WERI-Rb-1 (cell line): Measurements from ENCODE around the gene GALNT11.

ENCODE experiments used
- DNase-seq: peaks from one replicate; pipeline ENCODE4 v3.0.0-alpha.2; 2020
- H3K27ac ChIP-seq: fragments of 250-450 bp; sonication (Bioruptor Pico); 2 replicates; pipeline ENCODE4 v1.5.1; 2020; ENCODE audit warnings: mild to moderate bottlenecking, moderate library complexity
- H3K27me3 ChIP-seq: fragments of 250-450 bp; sonication (Bioruptor Pico); 2 replicates; pipeline ENCODE4 v1.5.1; 2021; ENCODE audit warnings: mild to moderate bottlenecking, low read depth, moderate library complexity; ENCODE audit not compliant: insufficient read depth, severe bottlenecking
- H3K36me3 ChIP-seq: fragments of 250-450 bp; sonication (Bioruptor Pico); 2 replicates; pipeline ENCODE4 v1.5.1; 2020; ENCODE audit warnings: mild to moderate bottlenecking, moderate library complexity
- H3K4me3 ChIP-seq: 2 replicates; pipeline ENCODE4 v1.5.1; 2011; ENCODE audit warnings: low read depth, mild to moderate bottlenecking, control low read depth, low read length
- H3K9me3 ChIP-seq: fragments of 250-450 bp; sonication (Bioruptor Pico); 2 replicates; pipeline ENCODE4 v1.5.1; 2021; ENCODE audit warnings: mild to moderate bottlenecking, moderate library complexity; ENCODE audit not compliant: severe bottlenecking
- CTCF ChIP-seq: IDR thresholded peaks from 2 replicates; pipeline ENCODE4 v1.5.1; 2011; ENCODE audit warnings: low read depth, mild to moderate bottlenecking, control low read depth, inconsistent platforms, low read length

The GALNT11 gene

GRCh38 chr7:152130658-152131590 lies 105.5 kb downstream of the GALNT11 start:
- no peak for DNase-seq
- Histone ChIP-seq H3K27ac (no peak overlapping the region), H3K9me3 (no peaks in the 10 kb centered on the region), H3K36me3 (peaks cover 49% of the 10 kb centered on the region), H3K4me3 (no peak overlapping the region), H3K27me3 (no peaks in the 10 kb centered on the region)
- no peak for TF ChIP-seq CTCF

GRCh38 chr7:152131981-152132494 lies 106.6 kb downstream of the GALNT11 start:
- TF ChIP-seq CTCF = no peak
- no peak overlapping the region for H3K27ac ChIP-seq
- no peaks in the 10 kb centered on the region for H3K9me3 ChIP-seq
- H3K4me3 ChIP-seq = no peak overlapping the region
- no peak for DNase-seq
- H3K27me3 ChIP-seq = no peaks in the 10 kb centered on the region
- H3K36me3 ChIP-seq = peaks cover 45% of the 10 kb centered on the region

- DNase-seq = no peak
- TF ChIP-seq CTCF = no peak
- no peak overlapping the region for H3K27ac ChIP-seq
- no peak overlapping the region for H3K4me3 ChIP-seq
- no peaks in the 10 kb centered on the region for H3K9me3 ChIP-seq
- peaks cover 44% of the 10 kb centered on the region for H3K36me3 ChIP-seq
- H3K27me3 ChIP-seq = no peaks in the 10 kb centered on the region
These were observed 107.3 kb downstream of the GALNT11 start for GRCh38 chr7:152132812-152133211.

- peaks cover 47% of the 10 kb centered on the region for H3K36me3 ChIP-seq
- no peak overlapping the region for H3K27ac ChIP-seq
- DNase-seq = no peak
- no peaks in the 10 kb centered on the region for H3K27me3 ChIP-seq
- H3K9me3 ChIP-seq = no peaks in the 10 kb centered on the region
- no peak for TF ChIP-seq CTCF
- H3K4me3 ChIP-seq = no peak overlapping the region
These were observed 108.3 kb downstream of the GALNT11 start for GRCh38 chr7:152133804-152134203.

- no peak for TF ChIP-seq CTCF
- no peak overlapping the region for H3K27ac ChIP-seq
- no peaks in the 10 kb centered on the region for H3K9me3 ChIP-seq
- peaks cover 47% of the 10 kb centered on the region for H3K36me3 ChIP-seq
- DNase-seq = no peak
- H3K27me3 ChIP-seq = no peaks in the 10 kb centered on the region
- no peak overlapping the region for H3K4me3 ChIP-seq
These were observed 111.2 kb downstream of the GALNT11 start for GRCh38 chr7:152136686-152137085.
